NT2/D1 (cell line): ENCODE measurements around the gene COL4A3.

ENCODE experiments used
- DNase-seq: peaks from one replicate; pipeline ENCODE4 v3.0.0-alpha.2; 2011; ENCODE audit warnings: low read depth, low spot score
- H3K27me3 ChIP-seq: 2 replicates; pipeline ENCODE4 v1.6.0; 2011; ENCODE audit warnings: mild to moderate bottlenecking; ENCODE audit not compliant: insufficient read length, insufficient read depth
- H3K36me3 ChIP-seq: 2 replicates; pipeline ENCODE4 v1.6.1; 2011; ENCODE audit warnings: mild to moderate bottlenecking, low read length, mixed read lengths; ENCODE audit not compliant: insufficient read depth, insufficient read length
- H3K4me1 ChIP-seq: 2 replicates; pipeline ENCODE4 v1.5.1; 2011; ENCODE audit not compliant: insufficient read depth, insufficient read length
- H3K4me3 ChIP-seq: 2 replicates; pipeline ENCODE4 v1.5.1; 2011; ENCODE audit warnings: low read depth; ENCODE audit not compliant: insufficient read length
- H3K9ac ChIP-seq: 2 replicates; pipeline ENCODE4 v1.6.0; 2011; ENCODE audit warnings: low read depth; ENCODE audit not compliant: insufficient read length
- H3K9me3 ChIP-seq: 2 replicates; pipeline ENCODE4 v1.5.1; 2011; ENCODE audit warnings: mild to moderate bottlenecking, low read length; ENCODE audit not compliant: insufficient read depth
- SUZ12 ChIP-seq: IDR thresholded peaks from 2 replicates; pipeline ENCODE4 v1.6.1; 2011; ENCODE audit not compliant: insufficient read length, insufficient read depth; ENCODE audit errors: extremely low read depth
- YY1 ChIP-seq: IDR thresholded peaks from 2 replicates; pipeline ENCODE4 v1.6.1; 2011; ENCODE audit not compliant: insufficient read length, insufficient read depth
- ZNF274 ChIP-seq: IDR thresholded peaks from 2 replicates; pipeline ENCODE4 v1.6.1; 2011; ENCODE audit warnings: mild to moderate bottlenecking, low read depth, low read length

The COL4A3 gene

GRCh38 chr2:227125506-227125905 lies 38.9 kb upstream of the COL4A3 start:
- Histone ChIP-seq H3K36me3 (no peaks in the 10 kb centered on the region), H3K4me3 (no peak overlapping the region), H3K27me3 (no peaks in the 10 kb centered on the region), H3K9ac (no peak overlapping the region), H3K4me1 (no peaks in the 10 kb centered on the region), H3K9me3 (no peaks in the 10 kb centered on the region)
- TF ChIP-seq ZNF274 (no peak), YY1 (no peak), SUZ12 (no peak)
- DNase-seq, result peak; percentile 16

DNA sequence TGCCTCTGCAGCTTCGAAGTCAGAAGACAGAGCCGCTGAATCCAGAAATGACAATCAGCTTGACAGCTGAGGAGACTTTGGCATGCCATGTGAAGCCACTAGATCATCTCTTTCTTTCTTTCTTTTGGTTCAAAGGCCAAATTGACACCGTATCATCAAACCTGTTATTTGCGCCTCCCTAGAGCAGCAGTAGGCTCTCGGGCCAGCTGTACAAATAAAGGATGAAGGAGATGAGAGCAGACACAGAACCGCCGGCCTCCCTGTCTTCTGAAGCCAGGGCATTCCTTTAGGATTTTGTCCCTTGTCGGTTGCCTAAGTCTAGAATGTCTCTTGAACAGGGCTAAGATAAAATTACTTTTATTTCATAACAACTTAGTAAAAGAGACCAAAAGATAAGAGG lies 37.2 kb upstream of the COL4A3 start:
- TF ChIP-seq YY1, result no peak
- TF ChIP-seq ZNF274, result no peak
- TF ChIP-seq SUZ12, result no peak
- H3K4me1 ChIP-seq, result no peaks in the 10 kb centered on the region
- H3K27me3 ChIP-seq, result no peaks in the 10 kb centered on the region
- no peak overlapping the region for H3K4me3 ChIP-seq
- H3K36me3 ChIP-seq, result no peaks in the 10 kb centered on the region
- no peak overlapping the region for H3K9ac ChIP-seq
- no peak for DNase-seq
- no peaks in the 10 kb centered on the region for H3K9me3 ChIP-seq

DNA sequence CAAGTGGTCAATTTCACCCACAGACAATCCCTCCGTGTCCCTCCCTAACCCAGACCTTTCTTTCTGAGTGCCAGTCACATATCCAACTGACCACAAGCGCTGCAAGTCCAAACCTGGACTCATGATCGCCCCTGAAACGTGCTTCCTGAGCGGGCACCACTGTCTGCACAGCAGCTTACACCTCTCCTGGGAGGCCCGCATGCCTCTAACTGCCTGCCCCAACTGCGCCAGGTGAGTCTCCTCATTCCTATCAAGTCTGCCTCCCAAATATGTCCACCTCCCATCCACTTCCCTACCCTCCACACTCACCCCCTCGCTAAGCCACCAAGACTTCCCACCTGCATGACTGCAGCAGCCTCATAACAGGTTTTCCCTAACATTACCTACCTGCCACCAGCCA lies 33.8 kb upstream of the COL4A3 start:
- Histone ChIP-seq H3K4me3 (no peak overlapping the region), H3K4me1 (no peaks in the 10 kb centered on the region), H3K27me3 (no peaks in the 10 kb centered on the region), H3K9ac (no peak overlapping the region), H3K9me3 (no peaks in the 10 kb centered on the region), H3K36me3 (no peaks in the 10 kb centered on the region)
- TF ChIP-seq ZNF274, result no peak
- no peak for TF ChIP-seq YY1
- no peak for TF ChIP-seq SUZ12
- DNase-seq, result no peak

DNA sequence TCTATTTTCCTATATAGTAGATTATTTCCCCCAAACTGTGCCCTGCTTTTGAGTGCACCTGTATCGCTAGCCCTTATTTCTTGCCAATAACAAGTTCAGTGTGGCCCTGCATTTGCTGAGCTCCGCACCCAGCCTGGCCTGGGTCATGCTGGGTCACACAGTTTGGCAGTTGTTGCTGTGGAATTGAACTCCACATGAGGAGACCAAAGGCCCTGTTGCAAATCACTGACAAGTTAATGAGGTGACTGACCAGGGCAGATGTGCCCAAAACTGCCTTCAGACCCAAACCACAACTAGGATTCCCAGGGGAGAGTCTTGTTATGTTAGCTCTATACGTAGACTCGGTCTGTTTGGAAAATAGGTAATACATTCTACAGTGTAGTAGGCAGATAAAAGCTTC lies 31.4 kb upstream of the COL4A3 start:
- no peaks in the 10 kb centered on the region for H3K27me3 ChIP-seq
- H3K4me1 ChIP-seq, result no peaks in the 10 kb centered on the region
- H3K9ac ChIP-seq, result no peak overlapping the region
- H3K4me3 ChIP-seq, result no peak overlapping the region
- H3K9me3 ChIP-seq, result no peaks in the 10 kb centered on the region
- H3K36me3 ChIP-seq, result no peaks in the 10 kb centered on the region
- TF ChIP-seq SUZ12, result no peak
- TF ChIP-seq YY1, result no peak
- no peak for TF ChIP-seq ZNF274
- DNase-seq, result no peak

DNA sequence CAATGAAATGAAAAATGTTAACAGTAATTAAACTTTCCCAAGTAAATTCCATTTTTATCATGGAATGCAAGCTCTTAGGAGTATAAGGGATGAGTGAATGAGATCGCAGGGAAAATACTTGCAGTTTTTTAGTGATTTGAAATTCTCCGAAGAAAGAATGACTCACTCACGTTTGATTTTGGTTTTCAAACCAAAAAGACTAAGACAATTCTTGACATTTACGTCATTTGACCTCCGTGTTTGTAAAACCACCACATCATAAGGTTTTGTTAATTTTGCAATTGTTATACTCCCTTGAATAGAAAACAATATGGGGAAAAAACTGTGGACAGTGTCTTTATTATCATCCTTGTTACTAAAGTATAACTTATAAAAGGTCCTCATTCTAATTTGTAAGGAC lies 29.8 kb upstream of the COL4A3 start:
- Histone ChIP-seq H3K27me3 (no peaks in the 10 kb centered on the region), H3K36me3 (no peaks in the 10 kb centered on the region)
- TF ChIP-seq YY1, result no peak
- no peak for TF ChIP-seq ZNF274
- no peak for TF ChIP-seq SUZ12

DNA sequence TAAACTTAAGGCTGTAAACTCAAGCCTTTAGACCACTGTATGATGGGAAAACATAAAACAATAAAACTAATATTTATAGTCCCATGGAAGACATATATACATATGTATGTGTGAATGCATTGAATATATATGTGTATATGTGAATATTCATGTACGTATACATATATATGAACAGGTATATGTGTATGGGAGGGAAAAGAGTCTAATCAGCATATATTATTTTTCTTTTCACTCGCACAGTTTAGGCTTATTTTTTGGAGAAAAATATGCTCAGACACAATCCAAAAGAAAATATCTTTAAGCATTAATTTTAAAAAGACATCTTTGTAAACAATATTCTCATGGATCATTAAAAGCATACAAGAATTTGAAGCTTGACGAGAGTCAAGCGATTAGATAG lies 23.1 kb upstream of the COL4A3 start:
- Histone ChIP-seq H3K9ac (no peak overlapping the region), H3K36me3 (no peaks in the 10 kb centered on the region), H3K4me1 (no peaks in the 10 kb centered on the region), H3K4me3 (no peak overlapping the region), H3K9me3 (no peaks in the 10 kb centered on the region), H3K27me3 (no peaks in the 10 kb centered on the region)
- no peak for DNase-seq
- TF ChIP-seq ZNF274 (no peak), SUZ12 (no peak), YY1 (no peak)

More for the DNA sequence above, 29.8 kb upstream of the COL4A3 start:
- no peaks in the 10 kb centered on the region for H3K4me1 ChIP-seq
- DNase-seq, result no peak
- H3K9me3 ChIP-seq, result no peaks in the 10 kb centered on the region
- no peak overlapping the region for H3K9ac ChIP-seq
- no peak overlapping the region for H3K4me3 ChIP-seq

- no peak overlapping the region for H3K9ac ChIP-seq
- TF ChIP-seq YY1 (no peak), ZNF274 (no peak), SUZ12 (no peak)
- no peaks in the 10 kb centered on the region for H3K36me3 ChIP-seq
- H3K4me3 ChIP-seq, result no peak overlapping the region
- no peaks in the 10 kb centered on the region for H3K27me3 ChIP-seq
- H3K4me1 ChIP-seq, result no peaks in the 10 kb centered on the region
- H3K9me3 ChIP-seq, result peaks cover 6% of the 10 kb centered on the region; the same call in 1 of the 2 replicates
- DNase-seq, result no peak
Observed at GRCh38 chr2:227143895-227144294, 20.5 kb upstream of the COL4A3 start.

DNA sequence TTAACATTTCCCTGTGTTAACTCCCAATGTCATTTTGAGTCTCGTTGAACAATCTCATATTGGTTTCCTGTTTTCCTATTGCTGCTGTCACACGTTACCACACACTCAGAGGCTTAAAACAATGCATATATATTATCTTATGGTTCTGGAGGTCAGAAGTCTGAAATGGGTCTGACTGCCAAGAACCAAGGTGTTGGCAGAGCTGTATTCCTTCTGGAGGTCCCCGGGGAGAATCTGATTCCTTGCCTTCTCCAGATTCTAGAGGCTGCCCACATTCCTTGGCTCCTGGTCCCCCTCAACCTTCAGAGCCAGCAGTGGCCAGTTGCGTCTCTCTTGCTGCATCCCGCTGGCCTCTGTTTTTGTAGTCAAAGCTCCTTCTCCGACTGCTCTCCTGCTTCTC lies 18.0 kb upstream of the COL4A3 start:
- no peaks in the 10 kb centered on the region for H3K27me3 ChIP-seq
- no peak overlapping the region for H3K4me3 ChIP-seq
- TF ChIP-seq YY1, result no peak
- TF ChIP-seq ZNF274, result no peak
- TF ChIP-seq SUZ12, result no peak
- DNase-seq, result no peak
- H3K36me3 ChIP-seq, result no peaks in the 10 kb centered on the region
- no peaks in the 10 kb centered on the region for H3K4me1 ChIP-seq
- H3K9ac ChIP-seq, result no peak overlapping the region
- H3K9me3 ChIP-seq, result peaks cover 6% of the 10 kb centered on the region; the same call in 1 of the 2 replicates
